Nephron (organoid): ENCODE data around the gene TTC16.

ENCODE experiments used
- H3K27ac Mint-ChIP-seq, 3 experiments: 2 replicates each; pipeline ENCODE4 v1.8.0; 2020; ENCODE audit warnings: mixed read lengths in 3 of 3, mild to moderate bottlenecking in 2 of 3, moderate library complexity in 1 of 3
- H3K27me3 Mint-ChIP-seq: 2 replicates; pipeline ENCODE4 v1.8.0; 2021; ENCODE audit warnings: low read depth, mild to moderate bottlenecking, moderate library complexity, mixed read lengths
- H3K36me3 Mint-ChIP-seq: 2 replicates; pipeline ENCODE4 v1.8.0; 2020; ENCODE audit warnings: low read depth, mixed read lengths
- H3K4me1 Mint-ChIP-seq: 2 replicates; pipeline ENCODE4 v1.8.0; 2020; ENCODE audit warnings: mixed read lengths
- H3K4me3 Mint-ChIP-seq, 3 experiments: 2 replicates each; pipeline ENCODE4 v1.8.0; 2020; ENCODE audit warnings: mild to moderate bottlenecking in 3 of 3, mixed read lengths in 3 of 3, moderate library complexity in 2 of 3
- H3K9me3 Mint-ChIP-seq: 2 replicates; pipeline ENCODE4 v1.8.0; 2020; ENCODE audit warnings: mixed read lengths
- TF ChIP-seq, protein P1 (sequence below), 3 experiments: fragments of 200-600 bp; sonication (generic); IDR thresholded peaks; one replicate each; pipeline ENCODE4 v1.5.0; 2021; ENCODE audit warnings: antibody characterized with exemption in 3 of 3; ENCODE audit not compliant: unreplicated experiment in 3 of 3

Gene TTC16

DNA sequence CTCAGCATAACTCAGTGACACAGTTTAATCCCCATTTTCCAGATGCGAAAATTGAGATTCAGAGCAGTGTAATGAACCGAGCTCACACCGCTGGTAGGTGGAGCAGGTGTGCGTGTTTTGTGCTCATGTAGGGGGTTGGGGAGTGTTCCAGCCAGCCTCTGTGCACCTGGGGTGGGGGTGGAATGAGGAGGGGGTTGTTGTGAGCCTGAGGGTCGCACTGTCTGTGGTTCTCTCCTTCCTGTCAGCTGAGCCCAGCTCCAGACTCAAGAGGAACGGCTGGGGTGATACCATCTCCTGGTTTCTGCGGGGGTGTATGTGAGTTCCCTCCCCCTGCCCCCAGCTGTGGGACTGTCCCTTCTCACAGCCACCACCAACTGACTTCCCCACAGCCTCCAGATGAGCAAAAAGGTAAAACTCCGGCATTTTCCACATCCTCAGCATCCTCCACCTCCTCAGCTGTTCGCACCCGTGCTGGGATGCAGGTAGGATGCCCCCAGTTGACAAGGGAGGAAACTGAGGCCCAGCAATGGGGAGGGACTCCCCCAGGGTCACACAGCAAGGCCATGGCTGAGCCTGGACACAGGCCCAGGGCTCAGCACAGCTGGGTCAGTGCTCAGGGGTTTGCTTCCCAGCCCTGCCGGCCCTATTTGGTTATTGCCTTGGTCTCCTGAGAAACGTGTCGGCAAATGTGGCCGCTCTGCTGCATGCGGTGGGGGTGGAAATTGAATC lies 60.5 kb downstream of the TTC16 start:
- H3K27me3 Mint-ChIP-seq, result peaks cover 3% of the 10 kb centered on the region
- peak overlapping the region in 1 of 3 experiments; percentile 40 for H3K27ac Mint-ChIP-seq
- H3K9me3 Mint-ChIP-seq, result no peaks in the 10 kb centered on the region
- no peaks in the 10 kb centered on the region for H3K36me3 Mint-ChIP-seq
- H3K4me3 Mint-ChIP-seq, result peak overlapping the region; percentile 43 to 50 (median 50)
- H3K4me1 Mint-ChIP-seq, result peaks cover 12% of the 10 kb centered on the region
- TF ChIP-seq, protein P1, sequence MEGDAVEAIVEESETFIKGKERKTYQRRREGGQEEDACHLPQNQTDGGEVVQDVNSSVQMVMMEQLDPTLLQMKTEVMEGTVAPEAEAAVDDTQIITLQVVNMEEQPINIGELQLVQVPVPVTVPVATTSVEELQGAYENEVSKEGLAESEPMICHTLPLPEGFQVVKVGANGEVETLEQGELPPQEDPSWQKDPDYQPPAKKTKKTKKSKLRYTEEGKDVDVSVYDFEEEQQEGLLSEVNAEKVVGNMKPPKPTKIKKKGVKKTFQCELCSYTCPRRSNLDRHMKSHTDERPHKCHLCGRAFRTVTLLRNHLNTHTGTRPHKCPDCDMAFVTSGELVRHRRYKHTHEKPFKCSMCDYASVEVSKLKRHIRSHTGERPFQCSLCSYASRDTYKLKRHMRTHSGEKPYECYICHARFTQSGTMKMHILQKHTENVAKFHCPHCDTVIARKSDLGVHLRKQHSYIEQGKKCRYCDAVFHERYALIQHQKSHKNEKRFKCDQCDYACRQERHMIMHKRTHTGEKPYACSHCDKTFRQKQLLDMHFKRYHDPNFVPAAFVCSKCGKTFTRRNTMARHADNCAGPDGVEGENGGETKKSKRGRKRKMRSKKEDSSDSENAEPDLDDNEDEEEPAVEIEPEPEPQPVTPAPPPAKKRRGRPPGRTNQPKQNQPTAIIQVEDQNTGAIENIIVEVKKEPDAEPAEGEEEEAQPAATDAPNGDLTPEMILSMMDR (IDR thresholded peaks at IDR 0.05; ENCODE audit: unreplicated experiment in 3 of 3), result no peak

DNA sequence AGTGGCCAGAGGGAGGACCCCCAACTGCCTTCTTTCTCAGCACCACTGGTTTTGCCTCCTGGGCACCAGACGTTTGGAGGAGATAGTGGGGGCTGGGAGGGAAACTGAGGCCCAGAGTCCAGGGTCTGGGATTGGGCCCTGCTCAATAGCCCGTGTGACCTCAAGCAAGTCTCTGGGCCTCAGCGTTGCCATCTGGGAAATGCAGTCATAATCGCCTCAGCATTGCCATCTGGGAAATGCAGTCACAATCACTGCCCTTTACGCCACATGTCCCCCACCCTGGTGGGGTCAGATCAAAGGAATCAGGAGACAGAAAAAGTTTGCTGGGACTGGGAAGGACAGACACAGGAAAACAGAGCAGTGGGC lies 61.0 kb downstream of the TTC16 start:
- H3K36me3 Mint-ChIP-seq, result no peaks in the 10 kb centered on the region
- peak overlapping the region; percentile 43 to 50 (median 50) for H3K4me3 Mint-ChIP-seq
- H3K4me1 Mint-ChIP-seq, result peaks cover 12% of the 10 kb centered on the region
- no peak overlapping the region for H3K27ac Mint-ChIP-seq
- TF ChIP-seq, protein P1 (IDR thresholded peaks at IDR 0.05; ENCODE audit: unreplicated experiment in 3 of 3), result no peak
- H3K27me3 Mint-ChIP-seq, result peaks cover 3% of the 10 kb centered on the region
- H3K9me3 Mint-ChIP-seq, result no peaks in the 10 kb centered on the region

DNA sequence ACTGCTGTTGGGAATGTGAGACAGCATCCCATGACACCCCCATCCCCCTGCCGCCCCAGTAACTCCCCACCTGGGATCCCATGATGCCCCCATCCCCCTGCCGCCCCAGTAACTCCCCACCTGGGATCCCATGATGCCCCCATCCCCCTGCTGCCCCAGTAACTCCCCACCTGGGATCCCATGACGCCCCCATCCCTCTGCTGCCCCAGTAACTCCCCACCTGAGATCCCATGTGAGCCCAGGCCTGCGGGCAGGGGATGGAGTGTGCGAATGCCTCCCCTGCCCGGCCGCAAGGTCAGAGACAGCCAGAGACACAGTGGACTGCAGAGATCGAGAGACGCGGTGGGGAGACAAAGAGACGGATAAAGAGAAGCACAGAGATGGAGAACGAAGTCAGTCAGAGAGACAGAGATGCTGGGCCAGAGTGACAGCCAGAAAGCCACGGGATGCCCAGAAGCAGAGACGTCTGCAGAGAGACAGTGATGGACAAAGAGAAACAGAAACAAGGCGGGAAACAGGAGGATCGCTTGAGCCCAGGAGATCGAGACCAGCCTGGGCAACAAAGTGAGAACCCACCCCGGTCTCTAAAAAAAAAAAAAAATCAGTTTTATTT lies 61.6 kb downstream of the TTC16 start:
- peak overlapping the region in 2 of 3 experiments; percentile 41 to 48 for H3K27ac Mint-ChIP-seq
- no peaks in the 10 kb centered on the region for H3K9me3 Mint-ChIP-seq
- H3K4me1 Mint-ChIP-seq, result peaks cover 12% of the 10 kb centered on the region
- peak overlapping the region; percentile 49 to 57 (median 51) for H3K4me3 Mint-ChIP-seq
- H3K36me3 Mint-ChIP-seq, result no peaks in the 10 kb centered on the region
- TF ChIP-seq, protein P1 (IDR thresholded peaks at IDR 0.05; ENCODE audit: unreplicated experiment in 3 of 3), result no peak
- H3K27me3 Mint-ChIP-seq, result peaks cover 3% of the 10 kb centered on the region

DNA sequence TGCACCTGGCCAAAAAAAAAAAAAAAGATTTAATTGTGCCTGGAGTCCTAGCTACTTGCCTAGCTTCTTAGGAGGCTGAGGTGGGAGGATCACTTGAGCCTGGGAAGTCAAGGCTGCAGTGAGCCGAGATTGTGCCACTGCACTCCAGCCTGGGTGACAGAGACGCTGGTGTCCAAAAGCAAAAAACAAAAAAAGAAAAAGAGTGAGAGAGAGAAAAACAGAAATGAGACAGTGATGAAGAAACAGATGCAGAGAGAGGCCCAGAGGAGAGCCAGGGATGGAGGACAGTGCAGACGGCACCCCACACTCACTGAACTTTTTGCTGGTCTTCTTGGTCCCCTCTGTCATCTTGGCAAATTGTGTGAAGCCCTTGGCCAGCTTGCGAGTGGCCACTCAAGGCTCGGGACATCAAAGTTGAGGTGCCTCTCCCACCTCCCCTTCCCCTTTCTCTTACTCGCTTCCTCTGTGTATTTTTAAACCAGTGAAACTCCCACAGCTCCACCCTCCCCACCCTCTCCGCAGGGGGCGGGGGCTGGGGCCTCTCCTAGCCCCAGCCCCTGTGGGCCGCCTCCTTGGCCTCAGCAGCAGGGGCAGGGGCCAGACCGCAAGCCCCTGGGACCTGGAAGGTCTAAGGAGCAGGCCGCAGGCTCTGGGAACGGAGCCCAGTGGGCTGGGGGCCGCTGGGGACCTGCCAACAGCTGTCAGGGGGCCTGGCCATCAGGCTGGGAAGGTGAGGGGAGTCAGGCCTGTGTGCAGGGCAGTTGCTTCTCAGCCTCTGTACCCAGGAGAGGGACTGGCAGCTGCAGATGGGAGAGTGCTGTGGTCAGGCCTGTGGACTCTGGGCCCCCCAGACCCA lies 62.6 kb downstream of the TTC16 start, which contains the start of gene SH2D3C:
TSS of gene SH2D3C (minus strand) at position 387 of the 856 bp plus-strand sequence. CDS start at position 348, 39 bp downstream.
- Mint-ChIP-seq H3K27ac (peak within 1 kb of the TSS; percentile 63 to 88 (median 82)), H3K27me3 (peaks cover under 1% of the 10 kb centered on the region), H3K4me3 (peak within 1 kb of the TSS; percentile 51 to 67 (median 63)), H3K4me1 (peaks cover 12% of the 10 kb centered on the region), H3K36me3 (no peaks in the 10 kb centered on the region), H3K9me3 (no peaks in the 10 kb centered on the region)
- TF ChIP-seq, protein P1 (IDR thresholded peaks at IDR 0.05; ENCODE audit: unreplicated experiment in 3 of 3), result no peak

DNA sequence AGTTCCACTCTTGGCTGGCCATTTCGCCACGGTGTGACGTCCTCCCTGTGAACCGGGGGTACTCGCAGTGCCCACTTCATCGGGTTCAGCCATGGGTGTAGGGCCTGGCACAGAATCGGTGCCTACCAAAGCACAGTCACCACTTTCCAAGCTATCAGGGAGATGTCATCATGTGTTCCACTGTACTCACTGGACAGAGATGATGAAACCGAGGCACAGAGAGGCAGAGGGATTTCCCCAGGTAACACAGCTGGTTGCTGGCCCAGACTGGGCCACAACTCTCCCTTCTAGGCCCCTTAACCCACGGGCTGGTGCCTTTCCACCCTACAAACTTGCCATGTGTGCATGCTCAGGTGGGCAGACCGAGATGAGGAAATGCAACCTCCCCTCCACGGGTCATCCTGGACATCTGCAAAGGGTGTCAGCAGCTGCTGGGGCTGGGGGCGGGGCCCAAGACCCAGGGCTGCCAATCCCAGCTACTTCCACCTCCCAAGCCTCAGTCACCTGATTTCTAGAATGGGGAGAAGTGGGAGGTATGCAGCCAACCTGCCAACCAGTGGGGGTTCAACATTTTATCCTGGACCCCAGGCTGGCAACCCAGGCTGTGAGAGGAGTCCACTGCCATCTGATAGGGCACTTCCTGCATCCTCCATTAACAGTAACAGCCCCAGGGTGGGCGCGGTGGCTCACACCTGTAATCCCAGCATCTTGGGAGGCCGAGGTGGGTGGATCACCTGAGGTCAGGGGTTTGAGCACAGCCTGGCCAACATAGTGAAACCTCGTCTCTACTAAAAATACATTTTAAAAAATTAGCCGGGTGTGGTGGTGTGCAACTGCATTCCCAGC lies 63.5 kb downstream of the TTC16 start:
- Mint-ChIP-seq H3K27ac (peak overlapping the region in 1 of 3 experiments; percentile 50), H3K9me3 (no peaks in the 10 kb centered on the region), H3K36me3 (no peaks in the 10 kb centered on the region), H3K4me1 (peaks cover 12% of the 10 kb centered on the region), H3K27me3 (no peaks in the 10 kb centered on the region), H3K4me3 (no peak overlapping the region)
- TF ChIP-seq, protein P1 (IDR thresholded peaks at IDR 0.05; ENCODE audit: unreplicated experiment in 3 of 3), result no peak
